GM12872 (cell line): ENCODE measurements around the gene KHNYN.

Source experiments
- TF ChIP-seq, protein P1 (sequence below): IDR thresholded peaks from 3 replicates; pipeline ENCODE4 v1.5.1; 2011; ENCODE audit warnings: low read depth, mild to moderate bottlenecking, low read length, moderate library complexity; ENCODE audit not compliant: insufficient read depth

Gene KHNYN

DNA sequence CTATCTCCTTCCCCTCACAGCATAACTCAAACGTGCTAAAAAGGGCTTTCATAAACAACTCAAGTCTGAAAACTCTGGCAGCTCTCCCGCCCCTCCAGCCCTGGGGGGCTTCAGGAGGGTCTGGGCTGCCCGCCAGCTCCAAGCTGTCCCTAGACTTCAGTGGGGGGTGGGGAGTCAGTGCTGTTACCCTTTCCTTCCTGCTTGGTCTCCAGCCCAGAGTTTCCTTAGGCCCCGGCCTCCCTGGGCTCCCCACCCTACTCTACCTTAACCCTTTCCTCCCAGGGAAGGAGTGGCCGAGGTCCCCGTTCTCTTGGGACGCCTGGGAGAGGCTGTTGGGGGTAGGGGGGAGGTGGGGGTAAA lies 31.5 kb upstream of the KHNYN start:
- TF ChIP-seq, protein P1, sequence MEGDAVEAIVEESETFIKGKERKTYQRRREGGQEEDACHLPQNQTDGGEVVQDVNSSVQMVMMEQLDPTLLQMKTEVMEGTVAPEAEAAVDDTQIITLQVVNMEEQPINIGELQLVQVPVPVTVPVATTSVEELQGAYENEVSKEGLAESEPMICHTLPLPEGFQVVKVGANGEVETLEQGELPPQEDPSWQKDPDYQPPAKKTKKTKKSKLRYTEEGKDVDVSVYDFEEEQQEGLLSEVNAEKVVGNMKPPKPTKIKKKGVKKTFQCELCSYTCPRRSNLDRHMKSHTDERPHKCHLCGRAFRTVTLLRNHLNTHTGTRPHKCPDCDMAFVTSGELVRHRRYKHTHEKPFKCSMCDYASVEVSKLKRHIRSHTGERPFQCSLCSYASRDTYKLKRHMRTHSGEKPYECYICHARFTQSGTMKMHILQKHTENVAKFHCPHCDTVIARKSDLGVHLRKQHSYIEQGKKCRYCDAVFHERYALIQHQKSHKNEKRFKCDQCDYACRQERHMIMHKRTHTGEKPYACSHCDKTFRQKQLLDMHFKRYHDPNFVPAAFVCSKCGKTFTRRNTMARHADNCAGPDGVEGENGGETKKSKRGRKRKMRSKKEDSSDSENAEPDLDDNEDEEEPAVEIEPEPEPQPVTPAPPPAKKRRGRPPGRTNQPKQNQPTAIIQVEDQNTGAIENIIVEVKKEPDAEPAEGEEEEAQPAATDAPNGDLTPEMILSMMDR, result no peak

- TF ChIP-seq, protein P1, result no peak
Measured at GRCh38 chr14:24398653-24399446, 30.9 kb upstream of the KHNYN start, which contains the start of gene NYNRIN. NYNRIN (plus strand) TSS chr14:24399003; CDS start chr14:24399247, 244 bp downstream.

DNA sequence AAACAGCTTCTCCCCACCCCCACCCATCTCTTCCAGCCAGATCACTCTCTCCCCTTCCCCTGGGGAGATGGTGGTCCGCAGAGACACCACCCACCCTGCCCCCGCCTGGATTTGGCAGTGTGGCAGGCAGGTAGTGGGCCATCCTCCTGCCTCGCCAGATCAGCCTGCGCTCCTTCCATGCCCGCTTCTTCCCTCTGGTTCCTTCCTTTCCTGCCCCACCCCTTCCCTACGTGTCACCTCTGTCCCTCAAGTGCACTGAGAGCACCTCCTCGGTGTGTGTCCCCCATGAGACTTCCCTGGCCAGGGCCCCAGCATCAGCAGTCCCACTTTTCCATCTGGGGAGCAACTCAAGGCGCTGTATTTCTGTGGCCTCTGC lies 30.3 kb upstream of the KHNYN start:
- TF ChIP-seq, protein P1, result no peak

DNA sequence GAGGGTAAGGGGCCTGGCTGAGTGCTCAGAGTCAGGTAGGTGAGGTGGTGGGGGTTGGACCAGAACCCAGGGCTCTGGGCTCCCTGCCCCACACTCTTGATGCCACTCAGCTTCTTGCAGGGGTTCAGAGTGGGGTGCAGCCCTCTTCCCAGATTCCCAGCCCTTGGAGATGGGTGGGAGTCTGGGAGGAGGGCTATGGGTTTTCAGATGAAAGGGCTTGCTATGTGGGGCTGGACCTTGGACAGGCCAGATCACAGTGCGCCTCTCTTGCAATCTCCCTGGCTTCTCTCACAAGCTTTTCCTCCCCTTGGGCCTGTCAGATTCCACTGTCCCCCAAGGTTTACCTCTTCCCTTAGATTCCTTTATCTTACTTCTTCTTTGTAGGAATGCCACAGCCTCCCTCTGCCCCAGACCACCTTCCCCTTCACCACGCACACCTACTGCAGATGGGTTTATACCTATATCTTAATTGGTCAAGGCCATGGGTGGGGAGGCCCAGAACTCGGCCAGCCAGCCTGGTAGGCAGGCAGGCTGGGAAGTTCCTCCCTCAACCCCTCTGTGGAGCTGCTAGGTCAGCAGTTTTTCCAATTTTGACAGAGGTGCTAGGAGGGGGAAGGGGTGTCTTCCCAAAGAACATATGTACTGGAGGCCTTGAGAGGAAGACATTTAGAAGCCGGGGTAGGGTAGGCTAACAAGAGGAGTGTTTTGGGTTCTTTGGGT lies 29.6 kb upstream of the KHNYN start:
- TF ChIP-seq, protein P1, result no peak

- TF ChIP-seq, protein P1, result no peak
Measured at GRCh38 chr14:24401810-24402702, 27.7 kb upstream of the KHNYN start.

DNA sequence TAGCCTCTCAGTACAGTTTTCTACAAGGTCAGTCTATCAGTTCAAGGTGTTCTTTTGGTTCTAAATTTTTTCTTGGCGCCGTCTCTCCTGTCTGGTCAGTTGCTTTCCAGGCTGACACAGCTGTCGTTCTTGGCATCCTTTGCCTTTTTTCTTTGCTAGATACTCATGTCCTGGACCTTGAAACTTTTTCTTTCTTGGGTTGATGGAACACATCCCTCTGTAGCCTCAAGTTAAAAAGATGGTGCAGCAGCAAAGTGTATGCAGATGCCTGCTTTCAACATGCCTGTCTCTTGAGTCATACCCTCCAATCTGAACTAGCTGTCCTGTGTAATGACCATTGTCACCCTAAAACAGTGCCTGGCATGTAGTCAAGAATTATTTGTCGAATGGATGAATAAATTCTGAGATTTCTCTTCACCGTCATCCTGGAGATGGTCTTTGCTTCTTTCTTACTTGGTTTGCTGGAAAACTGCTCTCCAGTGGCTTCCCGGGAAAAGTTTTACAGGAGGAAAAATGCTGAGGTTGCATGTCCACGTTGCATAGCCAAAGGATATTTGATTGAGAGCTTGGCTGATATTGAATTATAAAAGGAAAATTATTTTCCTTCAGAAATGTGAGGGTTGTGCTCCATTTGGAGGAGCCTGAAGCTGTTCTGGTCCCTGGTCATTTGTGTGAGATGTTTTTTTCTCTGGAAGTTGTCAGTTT lies 26.3 kb upstream of the KHNYN start:
- TF ChIP-seq, protein P1, result no peak

GRCh38 chr14:24404814-24405213 lies 24.9 kb upstream of the KHNYN start:
- TF ChIP-seq, protein P1, result no peak
